ENCODE results near the gene CRABP2.

CRABP2 gene

GRCh38 chr1:156705321-156705917, at the start of gene CRABP2:
TSS of gene CRABP2 (minus strand) at chr1:156705583. CDS start at chr1:156705446, 137 bp downstream.
- in situ Hi-C loops (cut with MboI; ENCODE audit: low pct_unique_long_range_greater_than_20kb, low sequenced_read_pairs) = no loop called here
- no peak for DNase-seq

DNA sequence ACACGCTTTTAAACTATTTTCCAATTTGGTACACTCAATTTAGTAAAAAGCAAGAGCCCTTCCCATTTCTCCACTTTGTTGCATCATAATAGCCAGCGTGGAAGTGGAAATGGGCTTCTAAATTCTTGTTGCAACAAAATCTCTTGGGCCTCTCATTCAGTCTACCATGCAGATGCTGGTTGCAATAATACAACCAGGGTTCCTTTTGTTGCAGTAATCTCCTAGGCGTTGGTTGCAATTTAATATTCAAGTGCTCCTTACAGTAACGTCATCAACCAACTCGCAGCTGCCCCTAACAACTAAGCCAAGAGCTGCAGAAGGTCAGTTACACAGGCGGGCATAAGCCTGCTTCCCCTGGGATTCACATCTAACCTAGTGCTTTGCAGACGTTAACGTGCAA, 48.8 kb upstream of the CRABP2 start:
- in situ Hi-C loops (cut with MboI; ENCODE audit: low pct_unique_long_range_greater_than_20kb, low sequenced_read_pairs) = no loop called here
- no peak for DNase-seq

DNA sequence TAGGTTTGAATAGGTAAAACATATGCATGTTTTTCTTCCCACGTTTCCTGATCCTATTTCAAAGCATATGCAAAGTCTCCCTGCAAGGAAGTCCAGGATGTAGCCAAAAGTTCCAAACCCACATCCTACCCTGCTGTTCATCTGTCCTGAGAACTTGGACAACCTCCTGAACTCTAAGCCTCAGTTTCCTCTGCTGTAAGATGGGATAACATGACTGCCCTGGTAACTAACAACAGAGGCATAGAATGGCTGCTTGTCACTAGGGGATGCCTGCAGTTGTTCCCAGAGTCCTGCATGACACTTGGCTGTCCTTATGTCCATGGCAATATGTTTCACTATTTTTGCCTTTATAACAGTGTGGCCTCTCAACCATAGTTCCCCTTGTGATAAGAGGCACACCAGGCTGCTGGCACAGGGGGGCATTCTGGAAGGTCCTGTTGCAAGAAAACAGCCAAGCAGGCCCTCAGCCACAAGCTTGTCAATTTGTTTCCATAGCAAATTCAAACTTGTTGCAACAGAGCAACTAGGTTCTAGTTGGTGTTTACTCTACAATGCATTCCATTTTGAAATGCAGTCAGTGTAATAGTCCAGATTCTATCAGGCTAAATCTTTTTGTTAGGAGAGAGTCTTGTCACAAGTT, 47.6 kb upstream of the CRABP2 start:
- DNase-seq = no peak
- in situ Hi-C loops (cut with MboI; ENCODE audit: low pct_unique_long_range_greater_than_20kb, low sequenced_read_pairs) = no loop called here

- peak; percentile 89 for DNase-seq
- in situ Hi-C loops (cut with MboI; ENCODE audit: low pct_unique_long_range_greater_than_20kb, low sequenced_read_pairs) = no loop called here
These were observed 46.5 kb upstream of the CRABP2 start for GRCh38 chr1:156751757-156752481.

- DNase-seq = no peak
- in situ Hi-C loops (cut with MboI; ENCODE audit: low pct_unique_long_range_greater_than_20kb, low sequenced_read_pairs) = no loop called here
These were observed 46.0 kb upstream of the CRABP2 start, which contains the start of gene HDGF for GRCh38 chr1:156751451-156751756. TSS of gene HDGF (minus strand) at chr1:156751675. CDS start at chr1:156751429, 246 bp downstream.

DNA sequence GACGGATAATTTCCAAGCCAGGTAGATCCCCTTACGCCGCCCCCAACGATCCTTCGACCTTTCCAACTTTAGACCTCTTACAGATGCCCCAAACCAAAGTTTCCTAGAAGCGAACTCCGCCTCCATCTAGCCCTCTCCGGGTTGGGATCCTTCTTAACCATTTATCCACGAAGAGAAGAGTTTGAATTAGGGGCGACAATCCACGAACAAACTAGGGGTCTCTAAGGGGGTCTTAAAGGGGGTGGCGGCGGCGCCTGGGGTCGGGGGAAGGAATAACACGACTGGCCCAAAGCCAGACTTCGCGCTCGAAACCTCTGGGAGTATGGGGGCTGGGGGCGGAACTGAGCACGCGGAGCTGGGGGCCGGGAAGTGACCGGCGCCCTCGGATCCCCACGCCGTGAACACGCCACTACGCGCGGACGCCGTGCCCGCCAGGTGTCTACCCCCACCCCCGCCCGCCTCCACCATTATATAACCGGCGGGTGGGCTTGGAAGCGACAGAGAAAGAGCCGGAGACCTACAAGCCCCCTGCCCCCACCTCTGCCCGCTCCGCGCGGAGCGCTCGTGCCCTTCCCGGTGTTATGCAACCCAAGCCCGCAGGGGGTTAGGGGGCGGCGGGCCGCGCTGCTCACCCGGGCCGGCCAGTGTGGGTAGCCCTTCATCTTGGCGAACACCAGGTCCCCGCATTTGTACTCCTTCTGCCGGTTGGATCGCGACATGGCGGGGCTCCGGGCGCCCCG, 45.5 kb upstream of the CRABP2 start:
- in situ Hi-C loops (cut with MboI; ENCODE audit: low pct_unique_long_range_greater_than_20kb, low sequenced_read_pairs) = no loop called here

GRCh38 chr1:156750191-156750672, 44.8 kb upstream of the CRABP2 start:
- DNase-seq = no peak
- in situ Hi-C loops (cut with MboI; ENCODE audit: low pct_unique_long_range_greater_than_20kb, low sequenced_read_pairs) = no loop called here

More for the DNA sequence above, 45.5 kb upstream of the CRABP2 start:
- DNase-seq = no peak

DNA sequence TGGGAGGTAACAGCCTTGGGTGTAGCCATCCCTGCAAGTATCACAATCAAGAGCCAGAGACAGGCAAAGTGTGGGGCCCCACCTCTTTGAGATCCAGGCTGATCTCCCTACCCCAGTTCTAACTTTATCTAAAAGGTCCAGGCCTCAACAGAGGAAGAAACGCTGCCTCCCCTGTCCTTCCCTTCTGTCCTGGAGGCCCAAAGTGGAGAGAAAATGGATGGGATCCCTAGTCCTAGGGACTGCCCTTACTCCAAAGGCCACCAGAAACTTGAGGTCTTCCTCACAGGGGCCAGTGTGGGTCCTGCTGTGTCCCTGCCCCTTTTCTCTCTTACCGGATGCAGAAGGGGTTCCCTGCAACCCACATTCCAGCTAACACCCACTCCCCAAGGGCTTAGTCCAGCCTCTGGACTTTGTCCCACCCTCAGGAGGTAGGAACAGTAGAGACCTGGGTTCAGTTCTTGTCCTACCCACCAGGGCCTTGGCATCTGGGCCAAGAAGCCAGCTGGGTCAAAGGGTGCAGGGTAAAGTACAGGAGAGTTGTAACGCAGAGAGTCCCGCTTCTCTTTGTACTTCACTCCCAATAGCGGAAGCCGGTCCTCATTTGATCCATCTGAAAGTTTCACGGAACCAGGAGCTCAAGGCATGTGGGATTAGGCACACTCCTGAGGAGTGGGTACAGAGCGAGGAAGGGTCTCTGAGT, 44.2 kb upstream of the CRABP2 start:
- no peak for DNase-seq
- in situ Hi-C loops (cut with MboI; ENCODE audit: low pct_unique_long_range_greater_than_20kb, low sequenced_read_pairs) = no loop called here

DNA sequence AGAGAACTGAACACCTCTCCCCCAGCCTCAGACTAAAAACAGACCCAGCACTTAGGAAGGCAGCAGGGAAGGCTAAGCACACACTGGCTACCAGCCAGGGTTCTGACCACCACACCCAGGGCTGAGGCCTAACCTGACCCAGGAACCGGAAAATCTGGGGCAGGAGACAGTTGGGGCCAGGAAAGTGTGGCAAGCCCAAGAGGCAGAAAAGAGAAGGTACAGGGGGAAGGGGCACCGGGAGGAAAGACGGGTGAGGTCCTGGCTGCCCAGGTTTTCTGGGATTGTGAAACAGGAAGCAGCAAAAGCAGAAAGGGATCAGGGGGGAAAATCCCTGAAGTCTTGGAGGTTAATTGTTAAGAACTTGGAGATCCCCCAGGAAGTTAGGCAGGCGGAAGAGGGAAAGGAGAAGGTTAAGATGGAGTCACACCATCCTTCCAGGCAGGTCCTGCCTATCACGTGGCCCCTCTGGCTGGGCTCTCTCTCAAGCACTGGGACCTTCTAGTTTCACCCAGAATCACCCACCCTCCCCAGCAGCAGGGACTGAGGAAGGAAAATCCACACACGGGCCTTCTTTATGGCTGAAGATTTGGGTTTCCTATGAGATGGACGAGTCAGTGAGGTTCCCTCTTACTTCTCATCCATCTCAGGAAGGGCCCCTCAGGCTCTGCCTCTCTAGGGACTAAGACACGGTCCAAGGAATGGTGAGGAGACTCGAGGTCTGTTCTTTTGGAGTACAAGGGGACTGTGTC, 43.5 kb upstream of the CRABP2 start:
- in situ Hi-C loops (cut with MboI; ENCODE audit: low pct_unique_long_range_greater_than_20kb, low sequenced_read_pairs) = no loop called here
- peak; percentile 63 for DNase-seq

GRCh38 chr1:156747742-156748669, 42.6 kb upstream of the CRABP2 start:
- DNase-seq = no peak
- in situ Hi-C loops (cut with MboI; ENCODE audit: low pct_unique_long_range_greater_than_20kb, low sequenced_read_pairs) = no loop called here

GRCh38 chr1:156746728-156747631, 41.6 kb upstream of the CRABP2 start:
- in situ Hi-C loops (cut with MboI; ENCODE audit: low pct_unique_long_range_greater_than_20kb, low sequenced_read_pairs) = no loop called here
- DNase-seq = peak; percentile 68

DNA sequence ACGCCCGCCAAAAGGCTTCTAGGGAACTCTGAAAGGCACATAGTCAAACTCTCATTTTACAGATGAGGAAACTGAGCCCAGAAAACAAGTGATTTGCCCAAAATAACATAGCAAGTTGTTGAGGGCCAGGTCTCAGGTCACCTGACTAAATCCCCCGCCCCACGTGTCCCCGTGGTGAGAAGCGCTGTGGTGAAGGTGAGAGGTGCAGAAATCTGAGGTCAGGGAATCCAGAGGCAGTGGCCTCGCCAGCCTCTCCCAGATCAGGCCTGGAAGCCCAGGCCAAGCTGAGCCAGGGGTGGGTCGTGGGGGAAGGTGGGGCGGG, 41.0 kb upstream of the CRABP2 start:
- DNase-seq = no peak
- in situ Hi-C loops (cut with MboI; ENCODE audit: low pct_unique_long_range_greater_than_20kb, low sequenced_read_pairs) = no loop called here

GRCh38 chr1:156745881-156746280, 40.5 kb upstream of the CRABP2 start:
- in situ Hi-C loops (cut with MboI; ENCODE audit: low pct_unique_long_range_greater_than_20kb, low sequenced_read_pairs) = no loop called here
- no peak for DNase-seq

DNA sequence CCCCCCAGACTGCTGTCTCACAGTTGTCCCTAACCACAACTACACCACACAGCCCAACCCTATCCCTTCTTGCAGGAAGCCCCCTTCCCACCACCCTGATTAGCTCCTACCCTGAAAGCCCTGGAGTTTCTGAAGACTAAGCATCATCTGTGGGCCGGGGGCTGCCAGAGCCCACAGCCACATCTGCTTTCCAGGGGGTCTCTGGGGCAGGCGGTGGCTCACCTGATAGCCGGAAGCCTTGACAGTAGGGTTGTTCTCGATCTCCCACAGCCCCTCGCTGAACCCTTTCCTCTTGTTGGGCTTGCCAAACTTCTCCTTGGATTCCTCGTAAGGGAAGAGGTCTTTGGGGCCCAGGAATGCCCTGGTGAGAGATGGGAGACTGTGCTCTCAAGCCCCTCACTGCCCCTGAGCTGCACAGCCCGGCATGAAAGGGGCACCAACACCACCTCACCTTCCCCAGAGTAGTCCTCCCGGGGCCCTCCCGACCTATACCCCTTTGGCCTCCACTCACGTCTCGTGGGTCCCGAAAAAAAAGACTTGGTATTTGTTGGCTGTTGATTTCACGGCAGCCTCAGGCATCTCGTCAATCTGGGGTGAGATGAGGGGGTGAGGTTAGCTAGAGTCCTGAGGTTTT, 39.5 kb upstream of the CRABP2 start:
- in situ Hi-C loops (cut with MboI; ENCODE audit: low pct_unique_long_range_greater_than_20kb, low sequenced_read_pairs) = no loop called here
- DNase-seq = no peak

DNA sequence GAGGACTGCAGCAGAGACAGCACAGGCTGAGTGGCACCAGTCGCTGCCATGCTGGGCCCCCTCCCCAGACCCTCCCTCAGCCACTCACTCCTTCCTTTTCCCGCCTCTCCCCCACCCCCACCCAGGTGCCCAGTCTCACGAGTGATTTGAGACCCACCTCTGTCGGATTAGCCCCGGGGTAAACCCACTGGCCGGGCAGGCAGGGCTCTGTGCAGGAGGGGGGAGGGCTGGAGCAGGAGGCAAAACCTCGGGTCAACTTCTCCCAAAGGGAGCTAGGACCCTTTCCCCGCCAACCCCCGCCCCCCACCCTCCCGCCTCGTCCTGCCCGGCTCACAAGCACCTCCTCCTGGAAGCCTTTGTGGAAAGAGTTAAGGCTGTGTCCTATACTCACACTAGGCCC, 39.0 kb upstream of the CRABP2 start:
- in situ Hi-C loops (cut with MboI; ENCODE audit: low pct_unique_long_range_greater_than_20kb, low sequenced_read_pairs) = no loop called here
- DNase-seq = no peak
